GM12872 (cell line): Measurements from ENCODE around the gene NOXA1.

Experiments used
- CTCF ChIP-seq: IDR thresholded peaks from 3 replicates; pipeline ENCODE4 v1.5.1; 2011; ENCODE audit warnings: low read depth, mild to moderate bottlenecking, low read length, moderate library complexity; ENCODE audit not compliant: insufficient read depth

NOXA1 gene

DNA sequence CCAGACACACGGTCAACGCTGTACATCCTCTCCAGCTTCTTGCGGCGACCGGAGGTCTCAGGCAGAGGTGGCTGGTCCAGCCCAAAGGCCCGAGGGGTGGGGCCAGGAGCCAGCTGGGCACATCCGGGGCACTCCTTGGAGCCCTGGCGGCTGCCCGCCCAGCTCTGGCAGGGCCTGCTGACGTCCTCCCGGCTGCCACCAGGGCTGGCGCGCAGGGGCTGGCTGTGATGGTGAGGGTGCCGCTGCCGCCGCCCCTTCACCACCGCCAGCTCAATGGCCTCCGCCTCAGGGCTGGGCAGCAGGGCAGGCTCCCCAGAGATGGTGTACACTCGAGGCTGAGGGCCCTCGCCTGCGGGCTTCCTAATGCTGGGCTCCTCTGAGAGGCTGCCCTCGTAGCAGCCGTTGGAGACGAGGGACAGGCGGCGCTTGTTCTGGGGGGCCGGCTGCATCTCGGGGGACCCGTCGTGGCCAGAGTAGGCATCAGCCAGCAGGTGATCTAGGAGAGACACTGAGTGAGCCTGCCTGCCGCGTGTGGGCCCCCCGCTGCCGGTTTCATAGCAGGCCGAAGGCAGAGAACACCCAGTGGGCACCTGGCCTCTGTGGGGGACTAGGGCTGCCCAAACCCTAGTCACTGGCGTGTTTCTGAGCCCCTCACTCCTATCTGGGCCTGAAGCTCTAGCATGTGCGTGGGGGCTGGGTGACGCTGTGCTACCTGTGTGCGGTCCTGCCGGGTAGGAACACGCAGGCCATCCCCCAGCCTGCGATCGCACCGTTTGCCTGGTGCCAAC, 34.4 kb downstream of the NOXA1 start:
- no peak for TF ChIP-seq CTCF

DNA sequence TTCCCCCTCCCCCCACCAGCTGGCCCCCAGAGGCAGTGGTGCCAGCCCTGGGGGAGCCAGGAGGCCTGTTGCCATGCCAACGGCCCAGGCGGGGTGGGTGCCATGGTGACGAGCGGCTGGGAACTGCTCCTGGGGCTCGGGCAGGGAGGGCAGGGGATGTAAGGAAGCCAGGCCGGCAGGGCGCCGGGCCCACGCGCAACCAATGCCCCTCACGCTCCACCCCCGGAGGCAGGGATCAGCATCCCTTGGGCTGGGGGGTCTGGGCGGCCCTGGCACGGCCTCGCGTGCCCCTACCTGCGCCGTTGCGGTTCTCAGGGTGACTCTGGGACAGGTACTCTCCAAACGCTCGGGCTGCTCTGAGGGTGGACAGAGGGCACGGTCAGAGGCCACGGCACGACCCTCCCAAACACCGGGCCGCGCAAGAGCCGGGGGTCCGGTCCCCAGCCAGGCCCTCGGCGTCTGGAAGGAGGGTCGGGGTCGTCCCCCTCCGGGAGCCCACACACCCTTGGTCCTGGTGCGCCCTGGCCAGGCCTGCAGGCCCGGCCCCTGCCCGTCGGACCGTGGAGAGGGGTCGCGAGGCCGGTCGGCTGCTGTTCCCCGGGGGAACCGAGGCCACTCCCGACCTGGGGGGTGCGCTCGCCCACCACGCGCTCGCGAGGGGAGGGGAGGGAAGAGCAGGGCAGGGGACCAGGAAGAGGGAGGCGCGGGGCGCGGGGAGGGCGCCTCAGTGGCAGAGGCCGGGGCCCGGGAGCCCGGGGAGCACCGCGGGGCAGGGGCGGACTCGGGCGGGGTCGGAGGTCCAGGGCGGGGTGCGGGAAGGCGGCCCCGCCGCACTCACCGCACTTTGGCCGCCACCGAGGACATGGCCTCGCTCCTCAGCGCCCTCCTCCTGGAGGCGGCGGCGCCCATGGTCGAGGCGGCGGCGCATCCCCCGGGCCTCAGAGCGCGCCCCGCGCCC, 35.3 kb downstream of the NOXA1 start:
- TF ChIP-seq CTCF = no peak

GRCh38 chr9:137459152-137459600, 36.0 kb downstream of the NOXA1 start, which contains the start of gene NSMF:
NSMF (minus strand) TSS chr9:137459334; CDS start chr9:137459102, 232 bp downstream.
- no peak for TF ChIP-seq CTCF

- no peak for TF ChIP-seq CTCF
Observed at GRCh38 chr9:137459601-137460362, 36.6 kb downstream of the NOXA1 start.

DNA sequence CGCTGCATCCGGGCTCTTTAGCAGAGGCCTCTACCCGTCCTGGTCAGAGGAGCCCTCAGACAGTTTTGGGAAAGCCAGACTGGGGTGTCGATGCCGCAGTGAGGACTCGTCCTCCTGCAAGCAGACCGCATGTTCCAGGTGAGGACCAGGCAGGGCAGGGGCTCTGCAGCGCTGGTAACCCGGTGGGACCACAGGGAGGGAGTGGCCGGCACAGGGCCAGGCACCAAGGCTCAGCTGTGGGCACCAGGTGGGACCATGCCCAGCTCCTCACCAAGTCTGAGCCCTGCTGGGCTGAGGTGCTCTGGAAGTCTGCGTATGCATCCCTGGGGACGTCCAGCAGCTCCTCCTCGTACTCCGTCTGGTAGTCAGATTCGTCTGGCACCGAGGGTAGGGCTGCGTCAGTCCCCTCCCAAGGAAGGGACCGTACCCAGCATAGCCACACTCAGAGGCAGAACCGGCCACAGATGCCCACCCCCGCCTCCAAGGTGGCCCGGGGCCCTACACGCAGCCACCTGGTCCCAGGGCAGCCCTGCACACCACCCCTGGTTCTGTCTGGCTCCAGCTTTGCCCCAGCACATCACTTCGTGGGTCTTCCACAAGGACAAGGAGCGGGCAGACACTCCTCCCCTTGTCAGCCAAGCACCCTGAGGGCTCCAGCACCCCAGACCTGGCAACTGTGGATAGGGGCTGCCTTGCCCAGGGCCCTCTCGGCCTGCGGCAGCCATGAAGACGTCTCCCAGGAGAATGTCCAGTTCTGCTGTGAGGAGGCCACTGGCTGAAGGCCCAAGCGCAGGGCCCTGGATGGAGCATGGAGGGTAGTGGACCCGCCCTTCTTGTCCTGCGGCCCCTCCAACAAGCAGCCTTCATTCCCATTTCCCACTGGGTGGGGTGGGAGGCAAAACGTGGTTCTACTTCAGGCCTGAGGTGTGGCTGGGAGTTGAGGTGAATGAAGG, 37.4 kb downstream of the NOXA1 start:
- no peak for TF ChIP-seq CTCF

- no peak for TF ChIP-seq CTCF
Observed at GRCh38 chr9:137461316-137461662, 38.1 kb downstream of the NOXA1 start.
